ENCODE results near the gene KCNH5.

The KCNH5 gene

DNA sequence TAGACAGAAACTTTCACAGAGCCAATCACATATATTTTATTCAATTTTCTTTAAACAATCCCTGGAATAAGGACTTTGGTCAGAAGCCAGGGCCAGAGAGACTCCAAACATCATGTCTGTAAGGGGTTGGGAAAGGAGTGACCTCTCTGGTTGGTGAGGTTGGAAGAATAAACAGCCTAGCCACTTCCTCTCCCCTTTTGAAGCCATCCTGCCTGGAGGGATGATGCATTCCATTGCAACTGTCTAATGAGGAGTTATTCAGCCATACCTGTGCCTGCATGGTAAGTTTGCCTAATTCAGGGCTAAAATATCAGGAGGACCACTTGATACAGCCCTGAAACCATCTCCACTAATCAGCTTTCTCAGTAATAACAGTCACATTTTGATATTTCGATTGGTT lies 299.8 kb downstream of the KCNH5 start:
- TF ChIP-seq EZH2 (optimal IDR thresholded peaks at IDR 0.05; ENCODE audit: low read depth, low read length) (no peak), EZH2phosphoT487 (IDR thresholded peaks at IDR 0.05; ENCODE audit: low read length) (no peak)
- TF ChIP-seq, protein P1, sequence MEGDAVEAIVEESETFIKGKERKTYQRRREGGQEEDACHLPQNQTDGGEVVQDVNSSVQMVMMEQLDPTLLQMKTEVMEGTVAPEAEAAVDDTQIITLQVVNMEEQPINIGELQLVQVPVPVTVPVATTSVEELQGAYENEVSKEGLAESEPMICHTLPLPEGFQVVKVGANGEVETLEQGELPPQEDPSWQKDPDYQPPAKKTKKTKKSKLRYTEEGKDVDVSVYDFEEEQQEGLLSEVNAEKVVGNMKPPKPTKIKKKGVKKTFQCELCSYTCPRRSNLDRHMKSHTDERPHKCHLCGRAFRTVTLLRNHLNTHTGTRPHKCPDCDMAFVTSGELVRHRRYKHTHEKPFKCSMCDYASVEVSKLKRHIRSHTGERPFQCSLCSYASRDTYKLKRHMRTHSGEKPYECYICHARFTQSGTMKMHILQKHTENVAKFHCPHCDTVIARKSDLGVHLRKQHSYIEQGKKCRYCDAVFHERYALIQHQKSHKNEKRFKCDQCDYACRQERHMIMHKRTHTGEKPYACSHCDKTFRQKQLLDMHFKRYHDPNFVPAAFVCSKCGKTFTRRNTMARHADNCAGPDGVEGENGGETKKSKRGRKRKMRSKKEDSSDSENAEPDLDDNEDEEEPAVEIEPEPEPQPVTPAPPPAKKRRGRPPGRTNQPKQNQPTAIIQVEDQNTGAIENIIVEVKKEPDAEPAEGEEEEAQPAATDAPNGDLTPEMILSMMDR (IDR thresholded peaks at IDR 0.05; ENCODE audit: low read length) = no peak
- Histone ChIP-seq H3K27ac (ENCODE audit: low read length) (no peak overlapping the region), H3K9me2 (replicated peaks; ENCODE audit: insufficient read depth, low read length) (no peaks in the 10 kb centered on the region), H3K9ac (ENCODE audit: low read length) (no peak overlapping the region), H3K4me1 (ENCODE audit: low read length) (no peaks in the 10 kb centered on the region), H4K20me1 (ENCODE audit: insufficient read depth, low read length) (no peaks in the 10 kb centered on the region), H3K79me2 (ENCODE audit: low read length) (no peaks in the 10 kb centered on the region), H3K9me3 (replicated peaks; ENCODE audit: insufficient read depth, low read length) (no peaks in the 10 kb centered on the region), H3K36me3 (replicated peaks; ENCODE audit: insufficient read depth, low read length) (no peaks in the 10 kb centered on the region), H3K4me3 (ENCODE audit: low read length) (no peak overlapping the region), H2AFZ (ENCODE audit: low read length) (no peak overlapping the region), H3F3A (ENCODE audit: insufficient read depth, low read length) (no peaks in the 10 kb centered on the region), H3K4me2 (ENCODE audit: low read depth, low read length) (no peak overlapping the region), H3K27me3 (replicated peaks; ENCODE audit: insufficient read depth, low read length) (no peaks in the 10 kb centered on the region)
- DNase-seq = no peak

GRCh38 chr14:62743560-62743959 lies 301.7 kb downstream of the KCNH5 start:
- no peak overlapping the region for H3K27ac ChIP-seq (ENCODE audit: low read length)
- no peak for DNase-seq
- TF ChIP-seq, protein P1 (IDR thresholded peaks at IDR 0.05; ENCODE audit: low read length) = no peak
- no peak for TF ChIP-seq EZH2 (optimal IDR thresholded peaks at IDR 0.05; ENCODE audit: low read depth, low read length)
- TF ChIP-seq EZH2phosphoT487 (IDR thresholded peaks at IDR 0.05; ENCODE audit: low read length) = no peak
- H3K36me3 ChIP-seq (replicated peaks; ENCODE audit: insufficient read depth, low read length) = no peaks in the 10 kb centered on the region
- no peak overlapping the region for H3K4me2 ChIP-seq (ENCODE audit: low read depth, low read length)
- no peaks in the 10 kb centered on the region for H3K4me1 ChIP-seq (ENCODE audit: low read length)
- H3F3A ChIP-seq (ENCODE audit: insufficient read depth, low read length) = no peaks in the 10 kb centered on the region
- H3K9me2 ChIP-seq (replicated peaks; ENCODE audit: insufficient read depth, low read length) = no peaks in the 10 kb centered on the region
- no peaks in the 10 kb centered on the region for H3K9me3 ChIP-seq (replicated peaks; ENCODE audit: insufficient read depth, low read length)
- no peak overlapping the region for H3K4me3 ChIP-seq (ENCODE audit: low read length)
- no peaks in the 10 kb centered on the region for H4K20me1 ChIP-seq (ENCODE audit: insufficient read depth, low read length)
- H3K27me3 ChIP-seq (replicated peaks; ENCODE audit: insufficient read depth, low read length) = no peaks in the 10 kb centered on the region
- no peak overlapping the region for H3K9ac ChIP-seq (ENCODE audit: low read length)
- no peaks in the 10 kb centered on the region for H3K79me2 ChIP-seq (ENCODE audit: low read length)
- no peak overlapping the region for H2AFZ ChIP-seq (ENCODE audit: low read length)

DNA sequence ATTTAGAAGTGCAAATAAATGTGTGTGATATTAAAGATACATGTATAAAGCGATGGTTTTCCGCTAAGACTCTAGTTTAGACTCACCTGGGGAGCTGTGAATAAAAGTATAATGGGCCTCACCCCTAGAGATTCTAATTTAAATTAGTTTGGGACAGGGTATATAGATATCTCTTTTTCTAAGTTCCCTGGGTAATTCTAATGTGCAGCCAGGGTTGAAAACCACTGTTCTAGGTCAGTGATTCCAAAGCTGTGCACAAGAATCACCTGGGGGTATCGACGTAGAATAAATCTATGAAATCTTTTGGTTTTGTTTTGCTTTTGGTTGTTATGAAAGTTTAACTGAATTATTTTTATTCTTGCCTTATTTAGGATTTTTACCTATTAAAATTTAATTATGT lies 302.1 kb downstream of the KCNH5 start:
- H3K9me2 ChIP-seq (replicated peaks; ENCODE audit: insufficient read depth, low read length) = no peaks in the 10 kb centered on the region
- no peak overlapping the region for H2AFZ ChIP-seq (ENCODE audit: low read length)
- H3K27ac ChIP-seq (ENCODE audit: low read length) = no peak overlapping the region
- no peaks in the 10 kb centered on the region for H3K27me3 ChIP-seq (replicated peaks; ENCODE audit: insufficient read depth, low read length)
- H3K36me3 ChIP-seq (replicated peaks; ENCODE audit: insufficient read depth, low read length) = no peaks in the 10 kb centered on the region
- no peak overlapping the region for H3K4me3 ChIP-seq (ENCODE audit: low read length)
- no peak for DNase-seq
- no peak overlapping the region for H3K9ac ChIP-seq (ENCODE audit: low read length)
- no peaks in the 10 kb centered on the region for H3F3A ChIP-seq (ENCODE audit: insufficient read depth, low read length)
- no peaks in the 10 kb centered on the region for H3K79me2 ChIP-seq (ENCODE audit: low read length)
- no peak for TF ChIP-seq EZH2phosphoT487 (IDR thresholded peaks at IDR 0.05; ENCODE audit: low read length)
- TF ChIP-seq, protein P1 (IDR thresholded peaks at IDR 0.05; ENCODE audit: low read length) = no peak
- no peak for TF ChIP-seq EZH2 (optimal IDR thresholded peaks at IDR 0.05; ENCODE audit: low read depth, low read length)
- no peaks in the 10 kb centered on the region for H3K9me3 ChIP-seq (replicated peaks; ENCODE audit: insufficient read depth, low read length)
- no peak overlapping the region for H3K4me2 ChIP-seq (ENCODE audit: low read depth, low read length)
- H4K20me1 ChIP-seq (ENCODE audit: insufficient read depth, low read length) = no peaks in the 10 kb centered on the region
- H3K4me1 ChIP-seq (ENCODE audit: low read length) = no peaks in the 10 kb centered on the region

Measured in MM.1S (cell line).